Tibial artery (tissue), 4 donors: ENCODE measurements around the gene CHST11.

Experiments
- DNase-seq, 2 donors: peaks; one replicate each; pipeline ENCODE4 v3.0.0-alpha.2; 2019
- H3K27ac ChIP-seq, 2 donors: fragments of 200-600 bp; sonication (generic) in 1 of 2; 1 replicate in 1 of 2; 2 replicates in 1 of 2; pipeline ENCODE4 v1.5.1; 2018 to 2019; ENCODE audit warnings: mild to moderate bottlenecking in 1 of 2
- H3K27me3 ChIP-seq, 2 donors: fragments of 200-600 bp; sonication (generic) in 1 of 2; one replicate each; pipeline versions ENCODE4 v1.5.1 to v1.6.0; 2016 to 2019
- H3K36me3 ChIP-seq, 3 donors: fragments of 200-600 bp; sonication (generic) in 2 of 3; one replicate each; pipeline ENCODE4 v1.5.1; 2016 to 2019; ENCODE audit warnings: mild to moderate bottlenecking in 2 of 3
- H3K4me1 ChIP-seq, 4 donors: fragments of 200-600 bp; sonication (generic) in 2 of 4; 1 replicate in 3 of 4; 2 replicates in 1 of 4; pipeline ENCODE4 v1.5.1; 2016 to 2019
- H3K4me3 ChIP-seq, 2 donors: fragments of 200-600 bp; sonication (generic) in 1 of 2; 1 replicate in 1 of 2; 2 replicates in 1 of 2; pipeline ENCODE4 v1.5.1; 2018 to 2019; ENCODE audit warnings: mild to moderate bottlenecking in 2 of 2
- H3K9me3 ChIP-seq, 3 donors: fragments of 200-600 bp; sonication (generic) in 1 of 3; one replicate each; pipeline ENCODE4 v1.5.1; 2016 to 2019
- CTCF ChIP-seq, 2 experiments: fragments of 200-600 bp in 1 of 2; fragments of 450-650 bp in 1 of 2; IDR thresholded peaks; one replicate each; pipeline ENCODE4 v1.5.1; 2017 to 2019; ENCODE audit warnings: antibody characterized with exemption in 2 of 2, mild to moderate bottlenecking in 1 of 2, moderate library complexity in 1 of 2
- intact Hi-C: fragments of 100-400 bp; cut with DNase I; formaldehyde crosslinking; loops from one replicate; pipeline ENCODE4 v1.15.0; 2023; ENCODE audit warnings: low total_unique reads

Gene CHST11

GRCh38 chr12:104416136-104416535, 40.6 kb upstream of the CHST11 start:
- no peak for TF ChIP-seq CTCF (IDR thresholded peaks at IDR 0.05)
- intact Hi-C loops = no loop called here
- DNase-seq = no peak
- no peaks in the 10 kb centered on the region for H3K4me1 ChIP-seq
- H3K4me3 ChIP-seq = no peak overlapping the region
- H3K36me3 ChIP-seq = no peaks in the 10 kb centered on the region
- no peaks in the 10 kb centered on the region for H3K9me3 ChIP-seq
- no peak overlapping the region for H3K27ac ChIP-seq
- no peaks in the 10 kb centered on the region for H3K27me3 ChIP-seq

DNA sequence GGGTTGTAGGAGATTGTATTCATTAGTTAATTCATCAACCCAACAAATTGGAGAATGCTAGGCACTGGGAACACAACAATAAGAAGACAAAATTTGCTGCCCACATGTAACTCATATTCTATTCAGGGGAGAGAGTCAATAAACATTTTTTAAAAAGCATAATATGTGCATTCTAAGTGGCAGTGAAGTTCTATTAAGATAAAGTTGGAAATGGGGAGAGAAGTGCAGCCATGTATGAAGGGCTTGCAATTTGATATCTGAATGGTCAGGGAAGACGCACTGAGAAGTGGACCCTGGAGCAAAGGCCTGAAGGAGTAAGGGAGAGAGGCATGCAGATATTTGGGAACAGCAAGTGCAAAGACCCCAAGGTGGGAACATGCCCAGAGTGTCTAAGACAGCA, 40.2 kb upstream of the CHST11 start:
- no peak for TF ChIP-seq CTCF (IDR thresholded peaks at IDR 0.05)
- intact Hi-C loops = no loop called here
- Histone ChIP-seq H3K36me3 (no peaks in the 10 kb centered on the region), H3K4me1 (no peaks in the 10 kb centered on the region), H3K9me3 (no peaks in the 10 kb centered on the region), H3K4me3 (no peak overlapping the region), H3K27ac (no peak overlapping the region), H3K27me3 (no peaks in the 10 kb centered on the region)
- no peak for DNase-seq

DNA sequence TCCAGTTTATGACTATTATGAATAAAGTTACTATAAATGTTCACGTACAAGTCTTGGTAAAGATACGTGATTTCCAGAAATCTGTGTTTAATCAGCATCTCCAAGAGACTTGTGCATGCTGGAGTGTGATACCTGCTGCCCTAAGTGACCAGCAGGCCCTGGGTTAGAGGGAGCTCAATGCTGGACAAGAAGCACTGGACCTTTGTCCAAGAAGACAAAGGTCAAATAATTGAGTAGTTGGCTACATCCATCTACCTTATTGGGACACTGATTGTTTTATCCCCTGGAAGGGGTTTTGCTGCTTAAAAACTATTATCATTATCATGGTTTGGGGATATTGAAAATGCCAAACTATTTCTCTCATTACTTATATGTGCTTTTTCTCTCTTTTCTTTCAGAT, 37.0 kb upstream of the CHST11 start:
- TF ChIP-seq CTCF (IDR thresholded peaks at IDR 0.05) = no peak
- H3K27me3 ChIP-seq = no peaks in the 10 kb centered on the region
- no peaks in the 10 kb centered on the region for H3K4me1 ChIP-seq
- intact Hi-C loops = no loop called here
- no peaks in the 10 kb centered on the region for H3K36me3 ChIP-seq
- H3K4me3 ChIP-seq = no peak overlapping the region
- no peaks in the 10 kb centered on the region for H3K9me3 ChIP-seq
- DNase-seq = no peak
- H3K27ac ChIP-seq = no peak overlapping the region

GRCh38 chr12:104420868-104421267, 35.9 kb upstream of the CHST11 start:
- no peaks in the 10 kb centered on the region for H3K4me1 ChIP-seq
- no peaks in the 10 kb centered on the region for H3K36me3 ChIP-seq
- intact Hi-C loops = no loop called here
- DNase-seq = no peak
- no peaks in the 10 kb centered on the region for H3K9me3 ChIP-seq
- TF ChIP-seq CTCF (IDR thresholded peaks at IDR 0.05) = no peak
- H3K27me3 ChIP-seq = no peaks in the 10 kb centered on the region
- no peak overlapping the region for H3K27ac ChIP-seq
- no peak overlapping the region for H3K4me3 ChIP-seq

DNA sequence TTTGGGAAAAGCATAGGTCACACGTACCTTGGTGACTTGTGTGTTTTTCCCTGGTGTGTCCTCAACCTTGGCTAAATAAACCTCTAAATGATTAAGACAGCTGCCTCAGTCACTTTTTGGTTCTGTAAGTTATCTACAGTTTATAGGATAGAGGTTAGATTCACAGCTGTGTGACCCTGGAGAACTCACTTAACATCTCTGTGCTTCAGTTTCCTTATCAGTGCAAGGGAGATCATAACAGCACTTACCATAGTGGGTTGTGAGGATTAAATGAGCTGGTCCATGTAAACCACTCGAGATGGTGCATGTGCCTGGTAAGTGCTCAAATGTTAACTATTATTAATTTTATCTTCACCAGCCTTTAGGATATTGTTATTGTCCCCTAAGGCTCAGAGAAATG, 35.4 kb upstream of the CHST11 start:
- Histone ChIP-seq H3K4me3 (no peak overlapping the region), H3K27ac (no peak overlapping the region), H3K4me1 (no peaks in the 10 kb centered on the region), H3K27me3 (no peaks in the 10 kb centered on the region), H3K36me3 (no peaks in the 10 kb centered on the region), H3K9me3 (no peaks in the 10 kb centered on the region)
- intact Hi-C loops = no loop called here
- TF ChIP-seq CTCF (IDR thresholded peaks at IDR 0.05) = no peak
- no peak for DNase-seq

DNA sequence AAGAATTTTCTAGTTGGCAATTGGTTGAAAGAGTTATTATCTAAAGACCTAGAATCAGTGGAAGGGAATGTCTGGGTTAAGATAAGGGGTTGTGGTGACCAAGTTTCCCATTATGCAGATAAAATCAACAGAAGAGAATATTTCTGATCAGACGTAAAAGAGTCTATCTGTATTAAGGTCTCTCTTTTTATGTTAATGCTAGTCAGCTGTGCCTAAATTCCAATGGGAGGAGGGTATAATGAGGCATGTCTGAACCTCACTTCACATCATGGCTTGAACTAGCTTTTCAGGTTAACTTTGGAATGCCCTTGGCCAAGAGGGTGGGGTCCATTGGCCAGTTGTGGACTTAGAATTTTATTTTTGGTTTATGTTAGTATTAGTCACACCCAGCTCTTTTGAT, 34.3 kb upstream of the CHST11 start:
- Histone ChIP-seq H3K27ac (no peak overlapping the region), H3K27me3 (no peaks in the 10 kb centered on the region), H3K9me3 (no peaks in the 10 kb centered on the region), H3K4me3 (no peak overlapping the region), H3K36me3 (no peaks in the 10 kb centered on the region), H3K4me1 (no peaks in the 10 kb centered on the region)
- TF ChIP-seq CTCF (IDR thresholded peaks at IDR 0.05) = no peak
- DNase-seq = no peak
- intact Hi-C loops = no loop called here
